HEK293 (cell line): Measurements from ENCODE around the gene LAMA2.

Experiments
- CTCF ChIA-PET: fragments of 350-600 bp; formaldehyde crosslinking; extraction: SDS; loops from one replicate; lab custom pipeline; 2021; ENCODE audit warnings: antibody characterized with exemption; lab: Yijun Ruan, JAX
- POLR2A ChIA-PET: fragments of 300-600 bp; formaldehyde crosslinking; extraction: SDS; loops from one replicate; lab custom pipeline; 2020; ENCODE audit warnings: antibody characterized with exemption, inconsistent platforms; lab: Yijun Ruan, JAX
- H3K27ac ChIP-seq: fragments of 200-500 bp; sonication (Bioruptor generic); 2 replicates; pipeline ENCODE4 v1.5.1; 2014; ENCODE audit warnings: low read depth, low read length, control low read depth, inconsistent platforms; ENCODE audit errors: extremely low read depth
- H3K36me3 ChIP-seq, 2 experiments: fragments of 200-500 bp in 1 of 2; sonication (Bioruptor generic) in 1 of 2; 1 replicate in 1 of 2; 2 replicates in 1 of 2; pipeline ENCODE4 v1.5.1; 2014 to 2017; ENCODE audit warnings: inconsistent platforms in 2 of 2, low read length in 2 of 2; ENCODE audit not compliant: control insufficient read depth in 2 of 2, insufficient read depth in 1 of 2
- H3K4me1 ChIP-seq: fragments of 200-500 bp; sonication (Bioruptor generic); 2 replicates; pipeline ENCODE4 v1.5.1; 2014; ENCODE audit warnings: mild to moderate bottlenecking, low read length, inconsistent platforms; ENCODE audit not compliant: control insufficient read depth, insufficient read depth
- H3K4me3 ChIP-seq: 2 replicates; pipeline ENCODE4 v1.5.1; 2011; ENCODE audit warnings: low read depth, mild to moderate bottlenecking, control low read depth, low read length, moderate library complexity
- H3K9me3 ChIP-seq: fragments of 200-500 bp; sonication (Bioruptor generic); 2 replicates; pipeline ENCODE4 v1.5.1; 2014; ENCODE audit warnings: low read depth, low read length, inconsistent platforms; ENCODE audit not compliant: control insufficient read depth, insufficient read depth
- FEZF1 ChIP-seq: fragments of 450-650 bp; formaldehyde crosslinking; IDR thresholded peaks from 2 replicates; pipeline ENCODE4 v1.5.1; 2016; ENCODE audit warnings: missing biosample characterization, missing genetic modification characterization
- GLI2 ChIP-seq: fragments of 450-650 bp; formaldehyde crosslinking; IDR thresholded peaks from 2 replicates; pipeline ENCODE4; 2017; ENCODE audit warnings: missing biosample characterization, missing genetic modification characterization, low read depth, borderline replicate concordance
- OSR2 ChIP-seq: fragments of 450-650 bp; formaldehyde crosslinking; IDR thresholded peaks from 2 replicates; pipeline ENCODE4 v1.5.1; 2016; ENCODE audit warnings: missing biosample characterization, missing genetic modification characterization
- PRDM10 ChIP-seq: fragments of 450-650 bp; formaldehyde crosslinking; IDR thresholded peaks from 2 replicates; pipeline ENCODE4 v1.5.1; 2016; ENCODE audit warnings: missing biosample characterization, missing genetic modification characterization
- SALL2 ChIP-seq: fragments of 450-650 bp; formaldehyde crosslinking; IDR thresholded peaks from 2 replicates; pipeline ENCODE4 v1.5.0; 2017; ENCODE audit warnings: missing biosample characterization, mild to moderate bottlenecking, missing genetic modification characterization, borderline replicate concordance
- SCRT2 ChIP-seq: fragments of 450-650 bp; formaldehyde crosslinking; IDR thresholded peaks from 2 replicates; pipeline ENCODE4 v1.5.1; 2016; ENCODE audit warnings: missing biosample characterization, missing genetic modification characterization
- SETDB1 ChIP-seq: IDR thresholded peaks from one replicate; pipeline ENCODE4 v1.6.1; 2017; ENCODE audit warnings: mild to moderate bottlenecking, low read length, moderate library complexity, mixed read lengths; ENCODE audit not compliant: insufficient read length
- ZBTB10 ChIP-seq: fragments of 450-650 bp; formaldehyde crosslinking; IDR thresholded peaks from 2 replicates; pipeline ENCODE4 v1.5.1; 2016; ENCODE audit warnings: missing biosample characterization, missing genetic modification characterization
- ZNF280C ChIP-seq: fragments of 450-650 bp; formaldehyde crosslinking; IDR thresholded peaks from 2 replicates; pipeline ENCODE4 v1.5.1; 2016; ENCODE audit warnings: missing biosample characterization, missing genetic modification characterization
- ZNF292 ChIP-seq: fragments of 450-650 bp; formaldehyde crosslinking; IDR thresholded peaks from 2 replicates; pipeline ENCODE4 v1.5.1; 2016; ENCODE audit warnings: low read depth, missing biosample characterization, missing genetic modification characterization, borderline replicate concordance
- ZNF394 ChIP-seq: fragments of 450-650 bp; formaldehyde crosslinking; IDR thresholded peaks from 2 replicates; pipeline ENCODE4 v1.5.1; 2016; ENCODE audit warnings: missing biosample characterization, missing genetic modification characterization, mild to moderate bottlenecking, moderate library complexity, borderline replicate concordance
- ZNF521 ChIP-seq: fragments of 450-650 bp; formaldehyde crosslinking; IDR thresholded peaks from 2 replicates; pipeline ENCODE4 v1.5.1; 2017; ENCODE audit warnings: missing biosample characterization, mild to moderate bottlenecking, missing genetic modification characterization
- ZNF585B ChIP-seq: fragments of 450-650 bp; formaldehyde crosslinking; IDR thresholded peaks from 2 replicates; pipeline ENCODE4 v1.5.1; 2016; ENCODE audit warnings: missing biosample characterization, missing genetic modification characterization
- ZNF645 ChIP-seq: fragments of 450-650 bp; formaldehyde crosslinking; IDR thresholded peaks from 2 replicates; pipeline ENCODE4; 2016; ENCODE audit warnings: missing biosample characterization, missing genetic modification characterization
- ZNF677 ChIP-seq: fragments of 450-650 bp; IDR thresholded peaks from 2 replicates; pipeline ENCODE4 v1.5.0; 2018; ENCODE audit warnings: missing biosample characterization, mild to moderate bottlenecking, missing genetic modification characterization, moderate library complexity
- ZNF776 ChIP-seq: fragments of 450-650 bp; formaldehyde crosslinking; IDR thresholded peaks from 2 replicates; pipeline ENCODE4 v1.5.0; 2017; ENCODE audit warnings: missing biosample characterization, missing genetic modification characterization, borderline replicate concordance
- ZNF843 ChIP-seq: fragments of 450-650 bp; formaldehyde crosslinking; IDR thresholded peaks from 2 replicates; pipeline ENCODE4 v1.5.1; 2016; ENCODE audit warnings: missing biosample characterization, missing genetic modification characterization
- ZXDB ChIP-seq: fragments of 450-650 bp; formaldehyde crosslinking; IDR thresholded peaks from 2 replicates; pipeline ENCODE4 v1.5.1; 2016; ENCODE audit warnings: missing biosample characterization, missing genetic modification characterization

Gene LAMA2

DNA sequence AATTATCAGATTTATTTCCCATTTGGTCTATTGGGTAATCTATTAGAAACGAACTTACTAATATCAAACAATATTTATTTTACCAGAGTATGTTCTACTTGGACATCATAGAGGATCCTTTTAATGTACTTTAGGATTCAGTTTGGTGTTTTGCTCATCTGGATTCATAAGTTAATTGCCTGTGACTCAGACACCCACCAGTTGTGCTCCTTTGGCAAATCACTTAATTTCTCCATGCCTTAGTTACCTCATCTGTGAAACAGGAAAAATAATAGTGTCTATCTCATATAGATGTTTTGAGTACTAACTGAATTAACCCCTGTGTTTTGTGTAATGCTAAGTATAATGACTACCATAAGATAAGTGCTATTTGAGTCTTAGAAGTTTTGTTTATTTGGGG, 292.1 kb downstream of the LAMA2 start:
- CTCF ChIA-PET = interaction anchor here (1.0 kb wide), 1 partner anchor 196 kb away, joined by 3 read pairs; no protein-coding TSS in a partner anchor
- H3K36me3 ChIP-seq = no peaks in the 10 kb centered on the region
- TF ChIP-seq GLI2 (tag by site-specific recombination) = 0 out of 2 replicates have a peak, but pooled peaks have one; percentile 33
- peak; percentile 18 for TF ChIP-seq SETDB1
- peak; percentile 59; the same call in 1 of the 2 replicates for TF ChIP-seq OSR2
- TF ChIP-seq ZBTB10 (tag by site-specific recombination) = no peak
- peak; percentile 40; the same call in 1 of the 2 replicates for TF ChIP-seq SCRT2 (tag by site-specific recombination)
- no peak overlapping the region for H3K27ac ChIP-seq
- H3K4me3 ChIP-seq = no peak overlapping the region
- H3K4me1 ChIP-seq = peaks cover 8% of the 10 kb centered on the region; the same call in 1 of the 2 replicates
- no peaks in the 10 kb centered on the region for H3K9me3 ChIP-seq
- POLR2A ChIA-PET = no interaction called here

DNA sequence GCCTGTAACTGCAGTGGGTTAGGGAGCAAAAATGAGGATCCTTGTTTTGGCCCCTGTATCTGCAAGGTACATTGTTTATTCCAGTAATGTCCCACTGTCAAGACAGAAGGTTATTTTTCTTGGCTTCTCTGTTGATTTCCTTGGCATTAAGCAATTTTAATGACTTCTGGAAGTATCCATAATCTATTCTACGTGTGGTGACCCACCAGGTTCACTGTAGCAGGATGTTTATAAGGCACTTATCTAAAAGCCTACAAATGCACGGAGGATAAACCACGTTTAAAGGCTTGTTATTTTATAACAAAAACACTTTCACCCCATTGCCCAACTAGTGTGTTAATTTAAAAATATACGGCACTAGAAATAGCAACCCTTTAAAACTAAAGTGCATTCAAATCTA, 294.9 kb downstream of the LAMA2 start:
- Histone ChIP-seq H3K9me3 (no peaks in the 10 kb centered on the region), H3K4me3 (no peak overlapping the region), H3K27ac (no peak overlapping the region), H3K4me1 (peaks cover 14% of the 10 kb centered on the region; the same call in 1 of the 2 replicates), H3K36me3 (no peaks in the 10 kb centered on the region)
- TF ChIP-seq ZNF521 (tag by site-specific recombination) (no peak), ZNF280C (tag by site-specific recombination) (no peak), ZXDB (tag by site-specific recombination) (0 out of 2 replicates have a peak, but pooled peaks have one; percentile 34), ZNF843 (tag by site-specific recombination) (peak; percentile 16; the same call in 1 of the 2 replicates), ZNF292 (tag by site-specific recombination) (no peak), ZNF585B (tag by site-specific recombination) (peak; percentile 47; the same call in 1 of the 2 replicates), ZNF776 (tag by site-specific recombination) (no peak), ZNF645 (tag by site-specific recombination) (no peak), OSR2 (0 out of 2 replicates have a peak, but pooled peaks have one; percentile 32), FEZF1 (tag by site-specific recombination) (peak; percentile 42), ZNF677 (tag by site-specific recombination) (no peak), ZNF394 (tag by site-specific recombination) (no peak), SALL2 (tag by site-specific recombination) (no peak), PRDM10 (tag by site-specific recombination) (peak; percentile 19; the same call in 1 of the 2 replicates)
- ChIA-PET POLR2A (no interaction called here), CTCF (no interaction called here)
